SKM-1 treated with dmso at 0.1 percent for 144 hours (cell line): ENCODE measurements around the gene SMC6.

ENCODE experiments used
- DNase-seq: peaks from one replicate; lab custom pipeline; 2025; ENCODE audit not compliant: unreplicated experiment; lab: John Stamatoyannopoulos, UW

SMC6 gene

GRCh38 chr2:17753803-17754663, at the start of gene SMC6, which contains the start of gene GEN1:
Gene SMC6 (minus strand): TSS chr2:17753810. CDS start chr2:17745946, 7,864 bp downstream.
Gene GEN1 (plus strand): TSS chr2:17754138. CDS start chr2:17759944, 5,806 bp downstream.
- peak; percentile 94 for DNase-seq

- no peak for DNase-seq
Measured at GRCh38 chr2:17800693-17801458, 47.3 kb upstream of the SMC6 start.

- DNase-seq = no peak
Measured at GRCh38 chr2:17800219-17800618, 46.6 kb upstream of the SMC6 start.

GRCh38 chr2:17799301-17800120, 45.9 kb upstream of the SMC6 start:
- no peak for DNase-seq

GRCh38 chr2:17798338-17798737, 44.7 kb upstream of the SMC6 start:
- DNase-seq = no peak

GRCh38 chr2:17795309-17795708, 41.7 kb upstream of the SMC6 start:
- DNase-seq = no peak

GRCh38 chr2:17793803-17794354, 40.3 kb upstream of the SMC6 start:
- no peak for DNase-seq

- DNase-seq = no peak
Measured at GRCh38 chr2:17793296-17793695, 39.7 kb upstream of the SMC6 start.

- no peak for DNase-seq
Measured at GRCh38 chr2:17792515-17792914, 38.9 kb upstream of the SMC6 start.

GRCh38 chr2:17791817-17792130, 38.2 kb upstream of the SMC6 start:
- no peak for DNase-seq

- no peak for DNase-seq
Measured at GRCh38 chr2:17791121-17791816, 37.7 kb upstream of the SMC6 start.

- no peak for DNase-seq
Measured at GRCh38 chr2:17790536-17790935, 36.9 kb upstream of the SMC6 start.

- no peak for DNase-seq
Measured at GRCh38 chr2:17788773-17789172, 35.2 kb upstream of the SMC6 start.

GRCh38 chr2:17786727-17787126, 33.1 kb upstream of the SMC6 start:
- no peak for DNase-seq

GRCh38 chr2:17781482-17781881, 27.9 kb upstream of the SMC6 start:
- no peak for DNase-seq

GRCh38 chr2:17780546-17780945, 26.9 kb upstream of the SMC6 start:
- no peak for DNase-seq

- DNase-seq = no peak
Measured at GRCh38 chr2:17772532-17772931, 18.9 kb upstream of the SMC6 start.

- no peak for DNase-seq
Measured at GRCh38 chr2:17771956-17772355, 18.3 kb upstream of the SMC6 start.

GRCh38 chr2:17768894-17769293, 15.3 kb upstream of the SMC6 start:
- DNase-seq = no peak

- DNase-seq = no peak
Measured at GRCh38 chr2:17765398-17765797, 11.8 kb upstream of the SMC6 start.
